ENCODE results near the gene PAPPA. TPM values are rescaled to one million over a fixed set of nuclear protein-coding genes. Genes with fewer than 3 reads are reported as not detected.

The PAPPA gene
- polyA plus RNA-seq, 1 donor from 2014 or later, result 0.41 TPM

DNA sequence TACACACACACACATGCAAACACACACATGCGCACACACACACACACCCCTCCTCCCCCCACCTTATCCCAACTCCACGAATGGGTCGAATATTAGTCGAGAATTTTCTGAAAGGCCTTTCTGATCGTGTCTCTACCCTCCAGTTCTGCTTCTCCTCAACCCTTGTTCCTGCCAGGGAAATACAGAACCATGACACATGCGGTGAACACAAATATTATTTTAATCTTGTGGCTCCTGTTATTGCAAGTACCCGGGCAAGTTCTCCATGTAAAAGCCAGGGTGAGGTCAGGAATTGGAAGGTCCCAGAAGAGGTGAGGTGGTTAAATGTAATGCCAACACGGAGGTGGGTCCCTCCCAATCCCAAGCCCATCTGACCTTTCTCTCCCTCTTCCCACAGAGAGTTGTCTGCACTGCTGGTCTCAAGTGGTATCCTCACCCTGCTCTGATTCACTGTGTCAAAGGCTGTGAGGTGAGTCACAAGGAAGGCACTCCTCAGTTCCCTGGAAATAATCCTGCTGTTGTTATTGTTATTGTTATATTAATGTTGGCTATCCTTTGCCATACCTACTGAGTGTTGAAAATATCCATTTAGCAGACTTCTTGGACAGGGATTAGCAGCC is 223.7 kb downstream of the PAPPA start:
- Histone ChIP-seq H3K4me2 (ENCODE audit: low read length) (no peak overlapping the region), H3K36me3 (ENCODE audit: insufficient read depth, low read length) (no peaks in the 10 kb centered on the region), H2AFZ (ENCODE audit: low read depth, low read length) (no peak overlapping the region), H3K9me2 (ENCODE audit: insufficient read depth, low read length) (no peaks in the 10 kb centered on the region), H3K27me3 (ENCODE audit: insufficient read depth, low read depth, low read length) (no peaks in the 10 kb centered on the region), H3K4me3 (ENCODE audit: low read length) (no peak overlapping the region), H3K9ac (ENCODE audit: low read length) (no peak overlapping the region), H4K20me1 (ENCODE audit: insufficient read depth) (no peaks in the 10 kb centered on the region), H3K79me2 (replicated peaks; ENCODE audit: insufficient read depth, low read length) (no peaks in the 10 kb centered on the region), H3K27ac (ENCODE audit: low read length) (no peak overlapping the region), H3F3A (ENCODE audit: insufficient read depth, low read length, poor library complexity, severe bottlenecking) (no peaks in the 10 kb centered on the region), H3K9me3 (ENCODE audit: low read length) (no peaks in the 10 kb centered on the region)
- TF ChIP-seq, protein P1, sequence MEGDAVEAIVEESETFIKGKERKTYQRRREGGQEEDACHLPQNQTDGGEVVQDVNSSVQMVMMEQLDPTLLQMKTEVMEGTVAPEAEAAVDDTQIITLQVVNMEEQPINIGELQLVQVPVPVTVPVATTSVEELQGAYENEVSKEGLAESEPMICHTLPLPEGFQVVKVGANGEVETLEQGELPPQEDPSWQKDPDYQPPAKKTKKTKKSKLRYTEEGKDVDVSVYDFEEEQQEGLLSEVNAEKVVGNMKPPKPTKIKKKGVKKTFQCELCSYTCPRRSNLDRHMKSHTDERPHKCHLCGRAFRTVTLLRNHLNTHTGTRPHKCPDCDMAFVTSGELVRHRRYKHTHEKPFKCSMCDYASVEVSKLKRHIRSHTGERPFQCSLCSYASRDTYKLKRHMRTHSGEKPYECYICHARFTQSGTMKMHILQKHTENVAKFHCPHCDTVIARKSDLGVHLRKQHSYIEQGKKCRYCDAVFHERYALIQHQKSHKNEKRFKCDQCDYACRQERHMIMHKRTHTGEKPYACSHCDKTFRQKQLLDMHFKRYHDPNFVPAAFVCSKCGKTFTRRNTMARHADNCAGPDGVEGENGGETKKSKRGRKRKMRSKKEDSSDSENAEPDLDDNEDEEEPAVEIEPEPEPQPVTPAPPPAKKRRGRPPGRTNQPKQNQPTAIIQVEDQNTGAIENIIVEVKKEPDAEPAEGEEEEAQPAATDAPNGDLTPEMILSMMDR (IDR thresholded peaks at IDR 0.05; ENCODE audit: poor library complexity, severe bottlenecking), result no peak
- TF ChIP-seq TAF1 (IDR thresholded peaks at IDR 0.05; ENCODE audit: low read depth) (no peak), SMC3 (conservative IDR thresholded peaks at IDR 0.05; ENCODE audit: poor library complexity) (no peak), RAD21 (conservative IDR thresholded peaks at IDR 0.05) (no peak), EP300 (conservative IDR thresholded peaks at IDR 0.05; ENCODE audit: poor library complexity, severe bottlenecking) (no peak), EZH2 (IDR thresholded peaks at IDR 0.05; ENCODE audit: borderline replicate concordance, insufficient read depth, low read length, poor library complexity, severe bottlenecking) (no peak), MXI1 (conservative IDR thresholded peaks at IDR 0.05; ENCODE audit: poor library complexity, severe bottlenecking) (no peak), POLR2AphosphoS5 (IDR thresholded peaks at IDR 0.05) (no peak)
- TF ChIP-seq, protein P2, sequence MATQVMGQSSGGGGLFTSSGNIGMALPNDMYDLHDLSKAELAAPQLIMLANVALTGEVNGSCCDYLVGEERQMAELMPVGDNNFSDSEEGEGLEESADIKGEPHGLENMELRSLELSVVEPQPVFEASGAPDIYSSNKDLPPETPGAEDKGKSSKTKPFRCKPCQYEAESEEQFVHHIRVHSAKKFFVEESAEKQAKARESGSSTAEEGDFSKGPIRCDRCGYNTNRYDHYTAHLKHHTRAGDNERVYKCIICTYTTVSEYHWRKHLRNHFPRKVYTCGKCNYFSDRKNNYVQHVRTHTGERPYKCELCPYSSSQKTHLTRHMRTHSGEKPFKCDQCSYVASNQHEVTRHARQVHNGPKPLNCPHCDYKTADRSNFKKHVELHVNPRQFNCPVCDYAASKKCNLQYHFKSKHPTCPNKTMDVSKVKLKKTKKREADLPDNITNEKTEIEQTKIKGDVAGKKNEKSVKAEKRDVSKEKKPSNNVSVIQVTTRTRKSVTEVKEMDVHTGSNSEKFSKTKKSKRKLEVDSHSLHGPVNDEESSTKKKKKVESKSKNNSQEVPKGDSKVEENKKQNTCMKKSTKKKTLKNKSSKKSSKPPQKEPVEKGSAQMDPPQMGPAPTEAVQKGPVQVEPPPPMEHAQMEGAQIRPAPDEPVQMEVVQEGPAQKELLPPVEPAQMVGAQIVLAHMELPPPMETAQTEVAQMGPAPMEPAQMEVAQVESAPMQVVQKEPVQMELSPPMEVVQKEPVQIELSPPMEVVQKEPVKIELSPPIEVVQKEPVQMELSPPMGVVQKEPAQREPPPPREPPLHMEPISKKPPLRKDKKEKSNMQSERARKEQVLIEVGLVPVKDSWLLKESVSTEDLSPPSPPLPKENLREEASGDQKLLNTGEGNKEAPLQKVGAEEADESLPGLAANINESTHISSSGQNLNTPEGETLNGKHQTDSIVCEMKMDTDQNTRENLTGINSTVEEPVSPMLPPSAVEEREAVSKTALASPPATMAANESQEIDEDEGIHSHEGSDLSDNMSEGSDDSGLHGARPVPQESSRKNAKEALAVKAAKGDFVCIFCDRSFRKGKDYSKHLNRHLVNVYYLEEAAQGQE (IDR thresholded peaks at IDR 0.05; ENCODE audit: borderline replicate concordance), result no peak

DNA sequence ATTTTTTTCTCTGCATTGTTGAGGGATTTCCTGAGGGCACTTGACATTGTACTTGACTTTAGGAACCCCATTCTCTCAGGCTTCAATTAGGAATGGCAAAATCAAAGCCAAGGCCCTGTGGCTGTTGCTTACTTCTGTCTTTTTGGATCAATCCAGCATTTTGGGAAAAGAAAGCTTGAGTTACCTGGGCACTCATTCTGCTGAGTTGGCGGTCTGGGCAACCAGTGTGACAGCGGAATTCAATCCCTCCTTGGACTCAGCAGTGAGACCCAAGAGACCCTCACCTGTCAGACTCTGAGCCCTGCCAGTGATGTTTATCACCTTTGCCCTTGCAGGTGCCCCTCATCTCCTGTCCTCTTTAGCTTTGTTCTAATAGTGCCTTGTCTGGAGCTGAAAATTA is 225.3 kb downstream of the PAPPA start:
- no peak overlapping the region for H2AFZ ChIP-seq (ENCODE audit: low read depth, low read length)
- no peaks in the 10 kb centered on the region for H3F3A ChIP-seq (ENCODE audit: insufficient read depth, low read length, poor library complexity, severe bottlenecking)
- H3K4me3 ChIP-seq (ENCODE audit: low read length), result no peak overlapping the region
- H4K20me1 ChIP-seq (ENCODE audit: insufficient read depth), result no peaks in the 10 kb centered on the region
- no peak overlapping the region for H3K27ac ChIP-seq (ENCODE audit: low read length)
- no peak overlapping the region for H3K4me2 ChIP-seq (ENCODE audit: low read length)
- H3K9ac ChIP-seq (ENCODE audit: low read length), result no peak overlapping the region
- H3K9me2 ChIP-seq (ENCODE audit: insufficient read depth, low read length), result no peaks in the 10 kb centered on the region
- H3K79me2 ChIP-seq (replicated peaks; ENCODE audit: insufficient read depth, low read length), result no peaks in the 10 kb centered on the region
- no peaks in the 10 kb centered on the region for H3K27me3 ChIP-seq (ENCODE audit: insufficient read depth, low read depth, low read length)
- no peaks in the 10 kb centered on the region for H3K36me3 ChIP-seq (ENCODE audit: insufficient read depth, low read length)
- no peaks in the 10 kb centered on the region for H3K9me3 ChIP-seq (ENCODE audit: low read length)
- TF ChIP-seq MXI1 (conservative IDR thresholded peaks at IDR 0.05; ENCODE audit: poor library complexity, severe bottlenecking) (no peak), EZH2 (IDR thresholded peaks at IDR 0.05; ENCODE audit: borderline replicate concordance, insufficient read depth, low read length, poor library complexity, severe bottlenecking) (no peak), RAD21 (conservative IDR thresholded peaks at IDR 0.05) (no peak), EP300 (conservative IDR thresholded peaks at IDR 0.05; ENCODE audit: poor library complexity, severe bottlenecking) (no peak), POLR2AphosphoS5 (IDR thresholded peaks at IDR 0.05) (no peak), TAF1 (IDR thresholded peaks at IDR 0.05; ENCODE audit: low read depth) (no peak), SMC3 (conservative IDR thresholded peaks at IDR 0.05; ENCODE audit: poor library complexity) (no peak)
- TF ChIP-seq, protein P1 (IDR thresholded peaks at IDR 0.05; ENCODE audit: poor library complexity, severe bottlenecking), result no peak
- TF ChIP-seq, protein P2 (IDR thresholded peaks at IDR 0.05; ENCODE audit: borderline replicate concordance), result no peak
